NCI-H1436 treated with DMSO at 0.1 percent for 48 hours (cell line): Measurements from ENCODE around the gene KRT26.
"Not testable (repeated sequence)": the region's sequence is repeated elsewhere in the genome, so short reads cannot be mapped to it uniquely, and the experiment has no call there.

ENCODE experiments used
- DNase-seq: peaks from one replicate; lab custom pipeline; 2025; lab: John Stamatoyannopoulos, UW

KRT26 gene

GRCh38 chr17:40794466-40794865, 22.5 kb upstream of the KRT26 start:
- no peak for DNase-seq

GRCh38 chr17:40793832-40794231, 21.8 kb upstream of the KRT26 start:
- no peak for DNase-seq

- DNase-seq = no peak
These were observed 19.9 kb upstream of the KRT26 start for GRCh38 chr17:40791787-40792436.

- no peak for DNase-seq
These were observed 19.1 kb upstream of the KRT26 start for GRCh38 chr17:40791111-40791510.

GRCh38 chr17:40782450-40782849, 10.4 kb upstream of the KRT26 start, which contains the start of gene KRT27:
Gene KRT27, minus strand, starts transcription at chr17:40782550. Its CDS starts 57 bp downstream, at chr17:40782493.
- no peak for DNase-seq

- DNase-seq = peak; percentile 6
These were observed 7.3 kb upstream of the KRT26 start for GRCh38 chr17:40779181-40779909.

- no peak for DNase-seq
These were observed 6.5 kb upstream of the KRT26 start for GRCh38 chr17:40778461-40778860.

- no peak for DNase-seq
These were observed 6.0 kb upstream of the KRT26 start for GRCh38 chr17:40777971-40778370.

- DNase-seq = no peak
These were observed 5.5 kb upstream of the KRT26 start for GRCh38 chr17:40777459-40777858.

GRCh38 chr17:40775945-40776344, 3.9 kb upstream of the KRT26 start:
- no peak for DNase-seq

- no peak for DNase-seq
These were observed 6.3 kb downstream of the KRT26 start for GRCh38 chr17:40765657-40766056.

GRCh38 chr17:40763752-40764151, 8.2 kb downstream of the KRT26 start:
- DNase-seq = no peak

GRCh38 chr17:40760105-40761016, 11.6 kb downstream of the KRT26 start:
- no peak for DNase-seq

GRCh38 chr17:40755231-40755630, 16.8 kb downstream of the KRT26 start, which contains the start of gene KRT25:
Gene KRT25, minus strand, starts transcription at chr17:40755331. Its CDS starts 60 bp downstream, at chr17:40755271.
- DNase-seq = no peak

GRCh38 chr17:40753804-40754203, 18.2 kb downstream of the KRT26 start:
- no peak for DNase-seq

GRCh38 chr17:40751065-40751464, 20.9 kb downstream of the KRT26 start:
- DNase-seq = no peak

GRCh38 chr17:40750391-40750790, 21.6 kb downstream of the KRT26 start:
- no peak for DNase-seq

- DNase-seq = not testable (repeated sequence)
These were observed 23.3 kb downstream of the KRT26 start for GRCh38 chr17:40748666-40749065.

- DNase-seq = no peak
These were observed 33.4 kb downstream of the KRT26 start for GRCh38 chr17:40738553-40738952.

- no peak for DNase-seq
These were observed 37.0 kb downstream of the KRT26 start for GRCh38 chr17:40735016-40735415.

GRCh38 chr17:40734018-40734417, 38.0 kb downstream of the KRT26 start:
- DNase-seq = no peak

GRCh38 chr17:40730970-40731369, 41.0 kb downstream of the KRT26 start:
- no peak for DNase-seq
